HCT116 (cell line): ENCODE results near the gene PRKG1. TPM values are rescaled to one million over a fixed set of nuclear protein-coding genes. Genes with fewer than 3 reads are reported as not detected.

Experiments
- ATAC-seq: fragments of 200-7000 bp; cut with Tn5 transposase; 2 replicates; pipeline ENCODE4 v1.9.1; 2020; ENCODE audit warnings: mild to moderate bottlenecking, moderate library complexity
- BruUV-seq: library from RNA; stranded (reverse); fragments of 400-500 nt; replicated peaks from 2 replicates; lab custom pipeline; 2021; lab: Mats Ljungman, UMichigan
- CTCF ChIA-PET: fragments of 300-600 bp; sonication (Branson Sonifier 250); formaldehyde crosslinking; loops from one replicate; lab custom pipeline; 2021; ENCODE audit warnings: antibody characterized with exemption; lab: Charles Lee
- POLR2A ChIA-PET: fragments of 300-600, 350-600 bp; sonication (Branson Sonifier 250); formaldehyde crosslinking; loops from one replicate; lab custom pipeline; 2021; ENCODE audit warnings: antibody characterized with exemption; lab: Charles Lee
- RAD21 ChIA-PET, 2 experiments: fragments of 300-600 bp; sonication (Branson Sonifier 250); formaldehyde crosslinking; loops; one replicate each; lab custom pipeline; 2023; ENCODE audit warnings: low total read pairs in 2 of 2; ENCODE audit not compliant: uncharacterized antibody in 2 of 2, unreplicated experiment in 2 of 2, low non-redundant PET in 1 of 2; lab: Charles Lee
- DNase-seq: peaks from one replicate; pipeline ENCODE4 v3.0.0-alpha.2; 2010; ENCODE audit warnings: low read depth, low spot score
- H2AFZ ChIP-seq: fragments of 200-600 bp; shearing (Covaris generic), sonication (generic); 2 replicates; pipeline ENCODE4 v1.6.1; 2017; ENCODE audit warnings: low read depth, mixed run types, mixed read lengths, antibody characterized with exemption, low read length; ENCODE audit not compliant: poor library complexity, severe bottlenecking
- H3K27ac ChIP-seq: 2 replicates; pipeline ENCODE4 v1.5.1; 2012; ENCODE audit warnings: low read depth, low read length
- H3K27me3 ChIP-seq: fragments of 200-600 bp; sonication (generic); 2 replicates; pipeline ENCODE4 v1.6.1; 2016; ENCODE audit warnings: mixed run types, low read length, mixed read lengths; ENCODE audit not compliant: insufficient read depth
- H3K36me3 ChIP-seq, 2 experiments: fragments of 200-500 bp in 1 of 2; fragments of 200-600 bp in 1 of 2; sonication (Bioruptor generic) in 1 of 2; sonication (generic) in 1 of 2; 2 replicates each; pipeline versions ENCODE4 v1.5.1 to v1.6.1; 2014 to 2016; ENCODE audit warnings: low read length in 2 of 2, inconsistent platforms in 1 of 2, mixed read lengths in 1 of 2, mixed run types in 1 of 2; ENCODE audit not compliant: insufficient read depth in 2 of 2, control insufficient read depth in 1 of 2
- H3K4me1 ChIP-seq, 2 experiments: fragments of 200-600 bp in 1 of 2; sonication (generic) in 1 of 2; 2 replicates each; pipeline versions ENCODE4 v1.5.1 to v1.6.1; 2012 to 2017; ENCODE audit warnings: low read length in 2 of 2, inconsistent platforms in 1 of 2, mild to moderate bottlenecking in 1 of 2, mixed read lengths in 1 of 2, mixed run types in 1 of 2, moderate library complexity in 1 of 2; ENCODE audit not compliant: insufficient read depth in 2 of 2, control insufficient read depth in 1 of 2
- H3K4me2 ChIP-seq: fragments of 200-600 bp; sonication (generic); 2 replicates; pipeline ENCODE4 v1.6.1; 2017; ENCODE audit warnings: mixed run types, low read length, mixed read lengths
- H3K4me3 ChIP-seq, 2 experiments: fragments of 200-600 bp in 1 of 2; sonication (generic) in 1 of 2; replicated peaks in 1 of 2; 2 replicates each; pipeline ENCODE4 v1.5.1; 2011 to 2016; ENCODE audit warnings: low read length in 2 of 2, control low read depth in 1 of 2, low read depth in 1 of 2, mild to moderate bottlenecking in 1 of 2, mixed read lengths in 1 of 2, mixed run types in 1 of 2
- H3K79me2 ChIP-seq: fragments of 200-600 bp; sonication (generic); 2 replicates; pipeline ENCODE4 v1.6.1; 2017; ENCODE audit warnings: mild to moderate bottlenecking, mixed run types, low read length, moderate library complexity, mixed read lengths; ENCODE audit not compliant: insufficient read depth
- H3K9ac ChIP-seq: fragments of 200-600 bp; sonication (generic); 2 replicates; pipeline ENCODE4 v1.6.1; 2016; ENCODE audit warnings: low read length, mixed read lengths
- H3K9me2 ChIP-seq: fragments of 200-600 bp; sonication (generic), shearing (Covaris generic); 2 replicates; pipeline ENCODE4 v1.6.1; 2017; ENCODE audit warnings: mixed run types, mild to moderate bottlenecking, moderate library complexity; ENCODE audit not compliant: insufficient read depth
- H3K9me3 ChIP-seq, 2 experiments: fragments of 200-500 bp in 1 of 2; fragments of 200-600 bp in 1 of 2; sonication (Bioruptor generic) in 1 of 2; sonication (generic) in 1 of 2; 2 replicates each; pipeline ENCODE4 v1.6.1; 2014 to 2017; ENCODE audit warnings: low read length in 2 of 2, mixed read lengths in 2 of 2, inconsistent platforms in 1 of 2, low read depth in 1 of 2, mild to moderate bottlenecking in 1 of 2, mixed run types in 1 of 2, moderate library complexity in 1 of 2; ENCODE audit not compliant: control insufficient read depth in 1 of 2, insufficient read depth in 1 of 2
- H4K20me1 ChIP-seq: fragments of 200-600 bp; sonication (generic), shearing (Covaris generic); 2 replicates; pipeline ENCODE4 v1.6.1; 2017; ENCODE audit warnings: mixed run types, mild to moderate bottlenecking, moderate library complexity; ENCODE audit not compliant: insufficient read depth
- CBX3 ChIP-seq: IDR thresholded peaks from 2 replicates; pipeline ENCODE4 v1.6.1; 2012; ENCODE audit warnings: low read depth
- CEBPB ChIP-seq: IDR thresholded peaks from 2 replicates; pipeline ENCODE4 v1.6.1; 2012; ENCODE audit warnings: low read depth
- CTCF ChIP-seq, 3 experiments: fragments of 200-600 bp in 1 of 3; sonication (generic) in 1 of 3; IDR thresholded peaks in 2 of 3; conservative IDR thresholded peaks in 1 of 3; 2 replicates each; pipeline ENCODE4 v1.5.1; 2012 to 2017; ENCODE audit warnings: low read depth in 2 of 3, low read length in 2 of 3, antibody characterized with exemption in 1 of 3, borderline replicate concordance in 1 of 3, control low read depth in 1 of 3, mild to moderate bottlenecking in 1 of 3, mixed read lengths in 1 of 3, mixed run types in 1 of 3, moderate library complexity in 1 of 3; ENCODE audit not compliant: insufficient read depth in 1 of 3
- EGR1 ChIP-seq: IDR thresholded peaks from 2 replicates; pipeline ENCODE4 v1.6.1; 2012; ENCODE audit warnings: low read depth
- EZH2 ChIP-seq: fragments of 200-600 bp; sonication (generic); IDR thresholded peaks from 2 replicates; pipeline ENCODE4 v1.6.1; 2017; ENCODE audit warnings: antibody characterized with exemption, mixed run types
- JUND ChIP-seq: IDR thresholded peaks from 2 replicates; pipeline ENCODE4 v1.6.1; 2012
- MAX ChIP-seq: IDR thresholded peaks from 2 replicates; pipeline ENCODE4 v1.6.1; 2012
- RAD21 ChIP-seq: IDR thresholded peaks from 2 replicates; pipeline ENCODE4 v1.6.1; 2012; ENCODE audit warnings: low read depth, mild to moderate bottlenecking
- REST ChIP-seq: IDR thresholded peaks from 2 replicates; pipeline ENCODE4 v1.6.1; 2012; ENCODE audit warnings: low read depth
- YY1 ChIP-seq: IDR thresholded peaks from 2 replicates; pipeline ENCODE4 v1.6.1; 2011; ENCODE audit warnings: low read length, low read depth, moderate library complexity, mild to moderate bottlenecking; ENCODE audit not compliant: insufficient replicate concordance; ENCODE audit errors: extremely low read depth
- intact Hi-C: fragments of 100-400 bp; cut with micrococcal nuclease; formaldehyde crosslinking; loops from 2 replicates; pipeline ENCODE4 v1.10.0; 2022
- total RNA-seq: library from RNA; stranded (reverse); gene quantifications from one replicate; pipeline ENCODE4 v1.2.1, GENCODE V29; 2021; ENCODE audit not compliant: unreplicated experiment

The PRKG1 gene
- total RNA-seq, 1 experiment from 2014 or later = 1.4 TPM

DNA sequence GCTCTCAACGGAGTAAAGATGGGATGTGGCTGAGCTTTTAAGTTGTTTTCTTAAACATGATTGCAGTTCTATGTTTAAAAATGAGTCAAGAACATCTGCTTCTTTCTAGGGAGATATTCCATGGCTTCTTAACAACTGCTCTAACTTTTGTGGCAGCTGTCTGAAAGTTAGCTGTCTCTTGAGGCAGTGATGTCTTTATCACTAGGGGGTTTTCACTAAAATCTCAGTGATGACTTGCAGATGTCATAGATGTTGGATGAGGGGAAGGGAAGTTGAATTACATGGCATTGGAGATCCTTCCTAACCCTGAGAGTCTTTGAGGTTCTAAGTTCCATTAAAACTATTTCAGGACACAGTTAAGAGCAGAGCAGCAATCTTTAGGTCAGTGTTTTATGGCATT lies 43.5 kb downstream of the PRKG1 start:
- Histone ChIP-seq H3K4me3 (no peak overlapping the region), H3K36me3 (no peaks in the 10 kb centered on the region), H3K9me2 (no peaks in the 10 kb centered on the region), H3K4me2 (no peak overlapping the region), H3K27me3 (peaks cover 12% of the 10 kb centered on the region; the same call in 1 of the 2 replicates), H3K9me3 (no peaks in the 10 kb centered on the region), H2AFZ (no peak overlapping the region), H3K79me2 (no peaks in the 10 kb centered on the region), H3K27ac (no peak overlapping the region), H3K9ac (no peak overlapping the region), H3K4me1 (no peaks in the 10 kb centered on the region), H4K20me1 (no peaks in the 10 kb centered on the region)
- intact Hi-C loops = no loop called here
- no peak for ATAC-seq
- no TSS peak for BruUV-seq
- ChIA-PET CTCF (no interaction called here), RAD21 (no interaction called here), POLR2A (no interaction called here)
- DNase-seq = no peak
- TF ChIP-seq CBX3 (no peak), REST (no peak), JUND (no peak), CTCF (IDR thresholded peaks at IDR 0.05 in 2 of 3, conservative IDR thresholded peaks at IDR 0.05 in 1 of 3; ENCODE audit: borderline replicate concordance in 1 of 3, insufficient read depth in 1 of 3, low read depth in 2 of 3, low read length in 2 of 3) (no peak), MAX (no peak), CEBPB (no peak), RAD21 (no peak), EZH2 (no peak), YY1 (no peak), EGR1 (no peak)
